ENCODE measurements around the gene ADGRA3. TPM values are rescaled to one million over a fixed set of nuclear protein-coding genes. Genes with fewer than 3 reads are reported as not detected.

The ADGRA3 gene
- total RNA-seq, 1 experiment from 2014 or later: 56.5 TPM

DNA sequence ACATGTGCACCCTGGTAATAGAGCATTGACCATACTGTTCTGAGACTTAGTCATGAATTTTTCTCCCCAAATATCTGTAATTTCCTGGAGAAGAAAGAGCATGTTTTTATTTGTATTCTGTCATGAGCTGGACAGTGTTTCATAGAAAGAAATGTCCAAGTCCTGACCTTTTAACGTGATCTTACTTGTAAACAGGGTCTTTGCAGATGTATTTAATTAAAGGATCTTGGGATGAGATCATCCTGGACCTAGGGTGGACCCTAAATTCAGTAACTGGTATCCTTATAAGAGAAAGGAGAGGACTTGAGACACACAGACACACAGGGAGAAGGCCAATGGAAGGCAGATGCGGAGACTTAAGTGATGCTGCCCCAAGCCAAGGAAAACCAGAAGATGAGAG is 3.6 kb downstream of the ADGRA3 start:
- H2BK12ac ChIP-seq (ENCODE audit: insufficient read length, low read depth, low read length): no peak overlapping the region
- peaks cover 49 to 53% of the 10 kb centered on the region in 2 experiments for H3K4me1 Mint-ChIP-seq
- no peak overlapping the region for H3K56ac ChIP-seq (ENCODE audit: insufficient read length, low read depth, low read length)
- no peaks in the 10 kb centered on the region for H4K20me1 ChIP-seq (ENCODE audit: control insufficient read depth, insufficient read depth, insufficient read length)
- peaks cover 7% of the 10 kb centered on the region for H3K27me3 Mint-ChIP-seq (ENCODE audit: low read depth)
- no peak overlapping the region; a peak in 1 of 7 replicates for H3K27ac Mint-ChIP-seq
- WGBS (ENCODE audit: extremely low coverage, insufficient read length, low lambda C conversion rate): no CpG with 5 or more reads among the region's 2 CpGs
- no peak overlapping the region for H2BK15ac ChIP-seq (ENCODE audit: low read depth, low read length)
- no peak overlapping the region for H4K5ac ChIP-seq (ENCODE audit: insufficient read length, low read depth, low read length)
- peaks cover 12% of the 10 kb centered on the region; the same call in 1 of the 2 replicates for H3K4me1 ChIP-seq (ENCODE audit: insufficient read depth, low read length)
- no peaks in the 10 kb centered on the region for H3K9me3 ChIP-seq (ENCODE audit: control insufficient read depth, low read depth, low read length)
- no peak overlapping the region for H3K18ac ChIP-seq (ENCODE audit: insufficient read length, low read depth, low read length)
- H3K27me3 ChIP-seq (ENCODE audit: insufficient read depth, low read length): no peaks in the 10 kb centered on the region
- no peak overlapping the region for H3T11ph ChIP-seq (ENCODE audit: low read length)
- H3K23me2 ChIP-seq (ENCODE audit: insufficient read length, low read depth, low read length, poor library complexity, severe bottlenecking): peaks cover 7% of the 10 kb centered on the region
- peaks cover 3 to 18% (median 6%) of the 10 kb centered on the region in 3 experiments; a peak in 6 of 7 replicates for H3K36me3 Mint-ChIP-seq (ENCODE audit: insufficient read depth in 1 of 3, low read depth in 3 of 3)
- H2BK20ac ChIP-seq (ENCODE audit: low read depth, low read length, poor library complexity, severe bottlenecking): no peak overlapping the region
- peaks cover 52% of the 10 kb centered on the region; the same call in 1 of the 2 replicates for H3K79me2 ChIP-seq (ENCODE audit: insufficient read depth, low read length)
- no peak overlapping the region for H2AFZ ChIP-seq (ENCODE audit: low read length)
- no peak overlapping the region for H4K8ac ChIP-seq (replicated peaks; ENCODE audit: insufficient read length, low read depth, low read length)
- peaks cover 2% of the 10 kb centered on the region for H3K79me1 ChIP-seq (ENCODE audit: insufficient read depth, low read depth, low read length, poor library complexity, severe bottlenecking)
- TF ChIP-seq, protein P1, sequence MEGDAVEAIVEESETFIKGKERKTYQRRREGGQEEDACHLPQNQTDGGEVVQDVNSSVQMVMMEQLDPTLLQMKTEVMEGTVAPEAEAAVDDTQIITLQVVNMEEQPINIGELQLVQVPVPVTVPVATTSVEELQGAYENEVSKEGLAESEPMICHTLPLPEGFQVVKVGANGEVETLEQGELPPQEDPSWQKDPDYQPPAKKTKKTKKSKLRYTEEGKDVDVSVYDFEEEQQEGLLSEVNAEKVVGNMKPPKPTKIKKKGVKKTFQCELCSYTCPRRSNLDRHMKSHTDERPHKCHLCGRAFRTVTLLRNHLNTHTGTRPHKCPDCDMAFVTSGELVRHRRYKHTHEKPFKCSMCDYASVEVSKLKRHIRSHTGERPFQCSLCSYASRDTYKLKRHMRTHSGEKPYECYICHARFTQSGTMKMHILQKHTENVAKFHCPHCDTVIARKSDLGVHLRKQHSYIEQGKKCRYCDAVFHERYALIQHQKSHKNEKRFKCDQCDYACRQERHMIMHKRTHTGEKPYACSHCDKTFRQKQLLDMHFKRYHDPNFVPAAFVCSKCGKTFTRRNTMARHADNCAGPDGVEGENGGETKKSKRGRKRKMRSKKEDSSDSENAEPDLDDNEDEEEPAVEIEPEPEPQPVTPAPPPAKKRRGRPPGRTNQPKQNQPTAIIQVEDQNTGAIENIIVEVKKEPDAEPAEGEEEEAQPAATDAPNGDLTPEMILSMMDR (conservative IDR thresholded peaks at IDR 0.05): no peak
- H3K4me3 Mint-ChIP-seq: no peak overlapping the region
- no peak overlapping the region for H3K4ac ChIP-seq (ENCODE audit: low read depth, low read length)
- no peak overlapping the region for H2AK5ac ChIP-seq (ENCODE audit: insufficient read length, low read length)
- H3K9me3 Mint-ChIP-seq: no peaks in the 10 kb centered on the region
- H3K14ac ChIP-seq (ENCODE audit: insufficient read depth, low read length): no peak overlapping the region
- H3K27ac ChIP-seq (ENCODE audit: insufficient read length, low read depth, low read length): no peak overlapping the region
- H3K23ac ChIP-seq (ENCODE audit: insufficient read length, low read depth, low read length): no peak overlapping the region
- no peak overlapping the region for H2BK120ac ChIP-seq (ENCODE audit: low read depth, low read length, poor library complexity, severe bottlenecking)
- no peak overlapping the region for H3K9ac ChIP-seq (ENCODE audit: extremely low read depth, insufficient read length, low read length)
- no peak overlapping the region for H2BK5ac ChIP-seq (ENCODE audit: insufficient read length, low read length)
- no peak overlapping the region for H4K91ac ChIP-seq (ENCODE audit: insufficient read length, low read depth, low read length)
- no peak overlapping the region for H3K4me2 ChIP-seq (ENCODE audit: insufficient read depth, insufficient read length, low read length)
- no peak for DNase-seq

All from H9 (cell line).